Tibial artery (tissue), 4 donors: ENCODE results near the gene TMEM135.

Experiments
- DNase-seq, 2 donors: peaks; one replicate each; pipeline ENCODE4 v3.0.0-alpha.2; 2019
- H3K27ac ChIP-seq, 2 donors: fragments of 200-600 bp; sonication (generic) in 1 of 2; 1 replicate in 1 of 2; 2 replicates in 1 of 2; pipeline ENCODE4 v1.5.1; 2018 to 2019; ENCODE audit warnings: mild to moderate bottlenecking in 1 of 2
- H3K27me3 ChIP-seq, 2 donors: fragments of 200-600 bp; sonication (generic) in 1 of 2; one replicate each; pipeline versions ENCODE4 v1.5.1 to v1.6.0; 2016 to 2019
- H3K36me3 ChIP-seq, 3 donors: fragments of 200-600 bp; sonication (generic) in 2 of 3; one replicate each; pipeline ENCODE4 v1.5.1; 2016 to 2019; ENCODE audit warnings: mild to moderate bottlenecking in 2 of 3
- H3K4me1 ChIP-seq, 4 donors: fragments of 200-600 bp; sonication (generic) in 2 of 4; 1 replicate in 3 of 4; 2 replicates in 1 of 4; pipeline ENCODE4 v1.5.1; 2016 to 2019
- H3K4me3 ChIP-seq, 2 donors: fragments of 200-600 bp; sonication (generic) in 1 of 2; 1 replicate in 1 of 2; 2 replicates in 1 of 2; pipeline ENCODE4 v1.5.1; 2018 to 2019; ENCODE audit warnings: mild to moderate bottlenecking in 2 of 2
- H3K9me3 ChIP-seq, 3 donors: fragments of 200-600 bp; sonication (generic) in 1 of 3; one replicate each; pipeline ENCODE4 v1.5.1; 2016 to 2019
- intact Hi-C: fragments of 100-400 bp; cut with DNase I; formaldehyde crosslinking; loops from one replicate; pipeline ENCODE4 v1.15.0; 2023; ENCODE audit warnings: low total_unique reads
- TF ChIP-seq, protein P1 (sequence below), 2 experiments: fragments of 200-600 bp in 1 of 2; fragments of 450-650 bp in 1 of 2; IDR thresholded peaks; one replicate each; pipeline ENCODE4 v1.5.1; 2017 to 2019; ENCODE audit warnings: antibody characterized with exemption in 2 of 2, mild to moderate bottlenecking in 1 of 2, moderate library complexity in 1 of 2

TMEM135 gene

DNA sequence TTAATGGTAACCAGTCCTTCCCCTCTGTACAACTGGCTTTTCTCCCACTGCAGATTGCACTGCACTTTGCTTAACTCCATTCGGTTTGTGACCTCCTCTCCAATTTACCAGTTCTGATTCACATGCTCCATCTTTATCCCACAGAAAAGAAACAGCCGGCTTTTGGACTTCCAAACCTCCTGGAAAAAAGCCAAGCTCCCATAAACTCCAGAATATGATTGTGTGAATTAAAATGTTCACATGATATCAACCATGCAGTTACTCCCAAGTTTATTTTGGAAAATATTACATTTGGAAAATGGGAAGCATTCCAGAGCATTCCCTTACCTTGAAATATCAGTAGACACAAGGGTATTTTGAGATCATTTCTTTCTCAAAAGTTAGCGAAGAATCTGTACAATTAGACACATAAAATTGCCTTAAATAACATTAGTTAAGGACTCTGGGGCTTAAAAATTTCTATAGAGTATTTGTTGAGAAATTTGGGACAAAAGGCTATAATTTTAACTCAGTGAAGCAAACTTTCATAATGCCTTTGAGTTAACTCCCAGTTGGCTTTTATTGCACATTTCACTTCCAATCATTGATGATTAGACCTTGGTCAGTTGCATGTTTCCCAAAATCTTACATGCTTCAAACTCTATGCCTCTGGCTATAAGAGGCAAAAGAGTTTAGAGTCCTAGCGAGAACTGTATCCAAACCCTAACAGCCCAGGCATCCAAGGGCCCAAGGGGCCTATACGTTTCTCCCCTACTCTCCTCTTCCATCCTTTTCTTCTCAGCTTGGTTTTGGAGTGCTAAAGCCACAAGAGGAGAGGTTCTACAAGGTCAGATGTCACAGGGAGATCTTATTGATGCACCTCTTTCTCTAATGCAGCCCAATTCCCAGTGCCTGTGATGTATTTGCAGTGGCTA lies 23.6 kb upstream of the TMEM135 start:
- Histone ChIP-seq H3K27ac (peak overlapping the region in 1 of 2 donors; percentile 0), H3K27me3 (no peaks in the 10 kb centered on the region), H3K4me3 (no peak overlapping the region), H3K36me3 (no peaks in the 10 kb centered on the region), H3K4me1 (peaks cover 0 to 19% (median 6%) of the 10 kb centered on the region in 4 donors), H3K9me3 (no peaks in the 10 kb centered on the region)
- TF ChIP-seq, protein P1, sequence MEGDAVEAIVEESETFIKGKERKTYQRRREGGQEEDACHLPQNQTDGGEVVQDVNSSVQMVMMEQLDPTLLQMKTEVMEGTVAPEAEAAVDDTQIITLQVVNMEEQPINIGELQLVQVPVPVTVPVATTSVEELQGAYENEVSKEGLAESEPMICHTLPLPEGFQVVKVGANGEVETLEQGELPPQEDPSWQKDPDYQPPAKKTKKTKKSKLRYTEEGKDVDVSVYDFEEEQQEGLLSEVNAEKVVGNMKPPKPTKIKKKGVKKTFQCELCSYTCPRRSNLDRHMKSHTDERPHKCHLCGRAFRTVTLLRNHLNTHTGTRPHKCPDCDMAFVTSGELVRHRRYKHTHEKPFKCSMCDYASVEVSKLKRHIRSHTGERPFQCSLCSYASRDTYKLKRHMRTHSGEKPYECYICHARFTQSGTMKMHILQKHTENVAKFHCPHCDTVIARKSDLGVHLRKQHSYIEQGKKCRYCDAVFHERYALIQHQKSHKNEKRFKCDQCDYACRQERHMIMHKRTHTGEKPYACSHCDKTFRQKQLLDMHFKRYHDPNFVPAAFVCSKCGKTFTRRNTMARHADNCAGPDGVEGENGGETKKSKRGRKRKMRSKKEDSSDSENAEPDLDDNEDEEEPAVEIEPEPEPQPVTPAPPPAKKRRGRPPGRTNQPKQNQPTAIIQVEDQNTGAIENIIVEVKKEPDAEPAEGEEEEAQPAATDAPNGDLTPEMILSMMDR (IDR thresholded peaks at IDR 0.05) = no peak
- DNase-seq = no peak
- intact Hi-C loops = no loop called here

DNA sequence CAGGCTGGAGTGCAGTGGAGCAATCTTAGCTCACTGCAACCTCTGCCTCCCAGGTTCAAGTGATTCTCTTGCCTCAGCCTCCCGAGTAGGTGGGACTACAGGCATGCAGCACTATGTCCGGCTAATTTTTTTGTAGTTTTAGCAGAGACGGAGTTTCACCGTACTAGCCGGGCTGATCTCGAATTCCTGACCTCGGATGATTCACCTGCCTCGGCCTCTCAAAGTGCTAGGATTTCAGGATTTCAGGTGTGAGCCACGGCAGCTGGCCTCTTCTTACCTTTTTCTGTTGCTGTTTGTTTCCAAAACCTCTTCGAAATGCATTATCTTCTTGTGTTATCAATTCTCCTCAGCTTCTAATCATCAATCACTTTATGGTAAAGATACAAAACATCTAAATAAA lies 22.1 kb upstream of the TMEM135 start:
- DNase-seq = no peak
- no peak overlapping the region for H3K27ac ChIP-seq
- intact Hi-C loops = no loop called here
- H3K36me3 ChIP-seq = no peaks in the 10 kb centered on the region
- no peak overlapping the region for H3K4me3 ChIP-seq
- no peaks in the 10 kb centered on the region for H3K27me3 ChIP-seq
- TF ChIP-seq, protein P1 (IDR thresholded peaks at IDR 0.05) = no peak
- H3K9me3 ChIP-seq = no peaks in the 10 kb centered on the region
- H3K4me1 ChIP-seq = peaks cover 0 to 26% (median 6%) of the 10 kb centered on the region in 4 donors

DNA sequence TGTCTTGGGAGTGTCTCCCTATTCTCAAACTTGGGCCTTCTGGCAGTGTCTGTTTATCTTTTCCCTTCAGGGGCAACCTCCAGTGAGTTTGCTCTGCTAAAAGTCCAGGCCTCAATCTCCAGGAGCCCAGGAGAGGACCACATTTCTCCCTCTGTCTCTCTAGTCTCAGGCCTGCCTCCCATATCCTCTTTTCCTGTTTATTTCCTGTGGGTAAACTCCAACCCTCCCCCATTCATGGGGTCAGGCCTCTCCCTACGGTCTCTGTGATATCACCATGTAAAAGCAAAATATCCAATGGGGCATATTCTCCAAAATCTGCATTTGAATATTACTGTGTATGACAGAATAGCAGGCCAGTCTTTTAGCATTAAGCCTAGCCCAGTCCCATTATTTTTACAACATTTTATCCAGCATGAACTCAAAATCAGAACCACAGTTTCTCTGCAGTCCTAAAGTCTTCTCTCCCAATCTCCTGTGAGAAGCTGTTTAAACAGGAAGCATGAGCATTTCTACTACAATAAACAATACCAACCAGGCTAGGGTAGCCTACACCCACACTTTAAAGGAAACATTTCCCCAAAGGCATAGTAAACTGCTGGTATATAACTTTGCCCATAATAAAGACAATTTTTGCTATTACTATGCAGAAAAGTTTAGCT lies 18.0 kb upstream of the TMEM135 start:
- Histone ChIP-seq H3K4me1 (peaks cover 0 to 10% (median 2%) of the 10 kb centered on the region in 4 donors), H3K27ac (peak overlapping the region in 1 of 2 donors; percentile 0), H3K27me3 (no peaks in the 10 kb centered on the region), H3K9me3 (no peaks in the 10 kb centered on the region), H3K4me3 (no peak overlapping the region), H3K36me3 (no peaks in the 10 kb centered on the region)
- intact Hi-C loops = no loop called here
- DNase-seq = no peak
- TF ChIP-seq, protein P1 (IDR thresholded peaks at IDR 0.05) = no peak

DNA sequence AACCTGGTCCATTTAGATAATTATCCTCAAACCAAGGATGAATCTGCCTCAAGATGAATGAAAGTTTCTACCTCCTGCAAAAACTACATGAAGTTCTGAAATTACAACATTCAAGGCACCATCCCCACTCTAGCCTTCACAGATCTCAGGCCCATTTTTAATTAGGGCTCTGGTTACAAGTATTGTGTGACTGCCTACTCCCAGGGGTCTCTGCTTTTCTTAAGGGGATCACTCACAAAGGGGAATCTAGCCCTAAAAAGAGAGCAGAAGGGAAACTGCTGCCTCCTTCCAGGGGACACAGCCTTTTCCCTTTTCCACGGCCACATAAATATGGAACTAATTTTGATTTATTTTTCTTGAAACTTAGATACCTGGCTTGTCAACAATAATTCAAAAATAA lies 17.4 kb upstream of the TMEM135 start:
- H3K36me3 ChIP-seq = no peaks in the 10 kb centered on the region

DNA sequence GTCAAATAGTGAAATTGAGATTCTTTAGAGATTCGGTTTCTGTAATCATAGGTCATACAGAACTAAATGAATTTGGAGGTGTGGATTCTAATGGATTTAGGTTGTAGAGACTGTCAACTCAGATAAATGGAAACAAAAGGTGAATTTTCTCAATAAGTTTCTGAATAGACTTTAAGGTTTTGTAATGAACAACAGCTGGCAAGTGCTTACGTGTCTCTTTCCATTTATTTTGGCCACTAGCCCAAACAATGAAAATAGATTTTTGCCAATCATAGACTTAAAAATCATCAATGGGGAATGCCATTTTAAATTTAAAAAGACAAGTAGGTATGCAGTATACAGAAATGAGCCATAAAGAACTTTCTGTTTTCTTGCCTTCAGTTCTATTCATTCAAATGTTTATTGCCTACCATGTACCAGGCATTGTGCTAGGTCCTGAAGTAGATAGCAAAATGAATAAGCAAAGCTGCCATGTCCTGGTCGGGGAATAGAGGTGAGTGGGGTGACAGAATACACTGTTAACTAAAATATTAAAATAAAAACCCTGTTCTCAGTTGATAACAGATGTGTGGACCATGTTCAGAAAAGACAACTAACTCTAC lies 16.9 kb upstream of the TMEM135 start:
- Histone ChIP-seq H3K9me3 (no peaks in the 10 kb centered on the region), H3K27ac (no peak overlapping the region), H3K36me3 (no peaks in the 10 kb centered on the region), H3K27me3 (no peaks in the 10 kb centered on the region), H3K4me3 (no peak overlapping the region), H3K4me1 (peaks cover 0 to 10% (median 2%) of the 10 kb centered on the region in 4 donors)
- TF ChIP-seq, protein P1 (IDR thresholded peaks at IDR 0.05) = no peak
- intact Hi-C loops = no loop called here
- DNase-seq = no peak

More for the DNA sequence above, 17.4 kb upstream of the TMEM135 start:
- H3K27ac ChIP-seq = no peak overlapping the region
- H3K4me1 ChIP-seq = peaks cover 0 to 10% (median 2%) of the 10 kb centered on the region in 4 donors
- DNase-seq = no peak
- no peaks in the 10 kb centered on the region for H3K9me3 ChIP-seq
- intact Hi-C loops = no loop called here
- H3K4me3 ChIP-seq = no peak overlapping the region
- TF ChIP-seq, protein P1 (IDR thresholded peaks at IDR 0.05) = no peak
- H3K27me3 ChIP-seq = no peaks in the 10 kb centered on the region
